Activated CD8-positive, alpha-beta T cell treated with anti-CD3 and anti-CD28 coated beads for 36 hours (primary cell): ENCODE results near the gene OSBPL10. TPM values are rescaled to one million over a fixed set of nuclear protein-coding genes. Genes with fewer than 3 reads are reported as not detected.

Experiments
- ATAC-seq: fragments of 200-7000 bp; cut with Tn5 transposase; one replicate; pipeline ENCODE4 v1.10.0; 2021; ENCODE audit warnings: mild to moderate bottlenecking, moderate library complexity
- CTCF ChIA-PET: fragments of 350-600 bp; sonication (Branson Sonifier 250); formaldehyde crosslinking; loops from one replicate; lab custom pipeline; 2021; ENCODE audit warnings: antibody characterized with exemption; lab: Charles Lee
- POLR2A ChIA-PET: fragments of 350-600 bp; sonication (Branson Sonifier 250); formaldehyde crosslinking; loops from one replicate; lab custom pipeline; 2021; ENCODE audit warnings: antibody characterized with exemption; lab: Charles Lee
- DNase-seq: peaks from one replicate; pipeline ENCODE4 v3.0.0-alpha.2; 2020
- H3K27ac Mint-ChIP-seq: one replicate; pipeline ENCODE4 v1.8.0; 2021; ENCODE audit warnings: mild to moderate bottlenecking, mixed read lengths
- H3K27me3 Mint-ChIP-seq: one replicate; pipeline ENCODE4 v1.8.0; 2021; ENCODE audit warnings: mixed read lengths
- H3K36me3 Mint-ChIP-seq: one replicate; pipeline ENCODE4 v1.8.0; 2021; ENCODE audit warnings: low read depth, mixed read lengths
- H3K4me1 Mint-ChIP-seq: one replicate; pipeline ENCODE4 v1.8.0; 2021; ENCODE audit warnings: low read depth, mixed read lengths
- H3K4me3 Mint-ChIP-seq: one replicate; pipeline ENCODE4 v1.8.0; 2021; ENCODE audit warnings: mild to moderate bottlenecking, moderate library complexity, mixed read lengths
- H3K9me3 Mint-ChIP-seq: one replicate; pipeline ENCODE4 v1.8.0; 2021; ENCODE audit warnings: mixed read lengths
- CTCF ChIP-seq: fragments of 200-600 bp; IDR thresholded peaks from one replicate; pipeline ENCODE4 v1.8.0; 2022; ENCODE audit warnings: antibody characterized with exemption, mild to moderate bottlenecking
- intact Hi-C: fragments of 100-400 bp; cut with micrococcal nuclease; formaldehyde crosslinking; loops from one replicate; pipeline ENCODE4 v1.10.0; 2022
- total RNA-seq, 2 experiments: library from RNA; stranded (reverse); gene quantifications; one replicate each; pipeline ENCODE4 v1.2.3, GENCODE V29; 2021

Gene OSBPL10
- total RNA-seq, 2 experiments from 2014 or later = 1.9 to 2.1 TPM

- ChIA-PET POLR2A (no interaction called here), CTCF (no interaction called here)
- no peak for TF ChIP-seq CTCF
- no peak overlapping the region for H3K27ac Mint-ChIP-seq
- H3K4me3 Mint-ChIP-seq = no peak overlapping the region
- intact Hi-C loops = no loop called here
- H3K4me1 Mint-ChIP-seq = no peaks in the 10 kb centered on the region
- H3K9me3 Mint-ChIP-seq = peaks cover 8% of the 10 kb centered on the region
- ATAC-seq = no peak
- DNase-seq = no peak
- H3K36me3 Mint-ChIP-seq = no peaks in the 10 kb centered on the region
- peaks cover 5% of the 10 kb centered on the region for H3K27me3 Mint-ChIP-seq
These were observed 33.9 kb downstream of the OSBPL10 start for GRCh38 chr3:31947162-31947561.

- no peak overlapping the region for H3K4me3 Mint-ChIP-seq
- H3K4me1 Mint-ChIP-seq = no peaks in the 10 kb centered on the region
- peaks cover 5% of the 10 kb centered on the region for H3K27me3 Mint-ChIP-seq
- DNase-seq (no peak), ATAC-seq (no peak)
- intact Hi-C loops = no loop called here
- CTCF ChIA-PET = no interaction called here
- no peaks in the 10 kb centered on the region for H3K36me3 Mint-ChIP-seq
- peaks cover 8% of the 10 kb centered on the region for H3K9me3 Mint-ChIP-seq
- POLR2A ChIA-PET = no interaction called here
- no peak for TF ChIP-seq CTCF
- H3K27ac Mint-ChIP-seq = no peak overlapping the region
These were observed 34.5 kb downstream of the OSBPL10 start for GRCh38 chr3:31946484-31947081.

GRCh38 chr3:31945738-31946052, 35.4 kb downstream of the OSBPL10 start:
- no peak for TF ChIP-seq CTCF
- CTCF ChIA-PET = no interaction called here
- Mint-ChIP-seq H3K4me3 (no peak overlapping the region), H3K27me3 (peaks cover 4% of the 10 kb centered on the region), H3K4me1 (no peaks in the 10 kb centered on the region), H3K27ac (no peak overlapping the region), H3K36me3 (no peaks in the 10 kb centered on the region), H3K9me3 (peaks cover 7% of the 10 kb centered on the region)
- intact Hi-C loops = no loop called here
- POLR2A ChIA-PET = no interaction called here
- DNase-seq (no peak), ATAC-seq (no peak)

- Mint-ChIP-seq H3K9me3 (peaks cover 3% of the 10 kb centered on the region), H3K4me3 (no peak overlapping the region), H3K4me1 (no peaks in the 10 kb centered on the region), H3K36me3 (no peaks in the 10 kb centered on the region), H3K27ac (no peak overlapping the region), H3K27me3 (no peaks in the 10 kb centered on the region)
- POLR2A ChIA-PET = no interaction called here
- DNase-seq = no peak
- no peak for TF ChIP-seq CTCF
- CTCF ChIA-PET = no interaction called here
- intact Hi-C loops = no loop called here
- no peak for ATAC-seq
These were observed 38.0 kb downstream of the OSBPL10 start for GRCh38 chr3:31943041-31943440.

GRCh38 chr3:31942446-31942845, 38.6 kb downstream of the OSBPL10 start:
- no peaks in the 10 kb centered on the region for H3K4me1 Mint-ChIP-seq
- no peaks in the 10 kb centered on the region for H3K36me3 Mint-ChIP-seq
- POLR2A ChIA-PET = no interaction called here
- H3K27me3 Mint-ChIP-seq = no peaks in the 10 kb centered on the region
- peaks cover 3% of the 10 kb centered on the region for H3K9me3 Mint-ChIP-seq
- DNase-seq = no peak
- ATAC-seq = no peak
- no peak overlapping the region for H3K4me3 Mint-ChIP-seq
- TF ChIP-seq CTCF = no peak
- no peak overlapping the region for H3K27ac Mint-ChIP-seq
- intact Hi-C loops = no loop called here
- CTCF ChIA-PET = no interaction called here
